ENCODE measurements around the gene CASQ2.

The CASQ2 gene

GRCh38 chr1:115729756-115730155 is 38.8 kb downstream of the CASQ2 start:
- DNase-seq (ENCODE audit: low read depth in 2 of 2): no peak

GRCh38 chr1:115728341-115728740 is 40.2 kb downstream of the CASQ2 start:
- DNase-seq (ENCODE audit: low read depth in 2 of 2): no peak

DNA sequence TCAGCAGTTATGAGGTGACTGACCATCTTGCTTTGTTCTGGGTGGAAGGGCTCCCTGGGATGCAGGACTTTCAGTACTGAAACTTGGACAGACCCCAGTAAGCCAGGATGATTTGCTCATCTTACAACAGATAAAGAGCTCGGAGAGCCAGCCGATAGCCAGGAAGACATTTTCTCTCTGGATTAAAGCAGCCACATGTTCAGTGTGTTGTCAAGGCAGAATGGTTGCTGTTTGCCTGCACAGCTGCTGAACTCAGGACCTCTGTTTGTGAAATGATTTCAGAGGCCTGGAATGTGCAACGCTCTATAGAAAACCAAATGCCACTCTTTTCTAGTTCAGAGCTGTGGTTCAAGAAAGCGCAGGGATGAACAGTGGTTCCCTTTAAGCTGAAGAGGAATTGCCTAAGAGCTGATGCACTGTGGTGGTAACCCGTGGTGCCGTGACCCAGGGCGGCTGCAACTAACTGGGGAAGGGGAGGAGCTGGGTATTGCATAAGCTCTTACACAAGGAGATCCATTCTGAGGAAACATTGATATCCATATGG is 40.7 kb downstream of the CASQ2 start:
- no peak for DNase-seq (ENCODE audit: low read depth in 2 of 2)

GRCh38 chr1:115726570-115726969 is 41.9 kb downstream of the CASQ2 start:
- no peak for DNase-seq (ENCODE audit: low read depth in 2 of 2)

- no peak for DNase-seq (ENCODE audit: low read depth in 2 of 2)
Measured at GRCh38 chr1:115726161-115726560, 42.4 kb downstream of the CASQ2 start.

DNA sequence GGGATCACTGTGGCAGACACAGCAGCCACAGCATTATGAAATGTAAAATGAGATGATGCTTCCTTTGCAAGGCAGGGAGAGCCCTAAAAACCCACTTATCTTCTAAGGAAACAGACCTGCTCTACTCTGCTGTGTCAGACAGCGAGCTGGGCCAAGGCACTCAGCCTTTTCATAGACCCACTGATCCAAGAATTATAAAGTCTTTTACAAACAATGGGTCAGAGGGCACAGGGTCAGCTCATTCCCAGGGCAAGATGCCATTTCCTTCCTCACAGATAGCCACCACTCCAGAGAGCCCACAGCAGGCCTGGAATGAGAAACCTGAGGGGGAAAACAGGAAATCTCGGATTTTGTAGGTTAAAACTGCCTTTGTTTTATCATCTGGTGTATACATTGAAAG is 42.9 kb downstream of the CASQ2 start:
- no peak for DNase-seq (ENCODE audit: low read depth in 2 of 2)

- no peak for DNase-seq (ENCODE audit: low read depth in 2 of 2)
Measured at GRCh38 chr1:115723756-115724155, 44.8 kb downstream of the CASQ2 start.

DNA sequence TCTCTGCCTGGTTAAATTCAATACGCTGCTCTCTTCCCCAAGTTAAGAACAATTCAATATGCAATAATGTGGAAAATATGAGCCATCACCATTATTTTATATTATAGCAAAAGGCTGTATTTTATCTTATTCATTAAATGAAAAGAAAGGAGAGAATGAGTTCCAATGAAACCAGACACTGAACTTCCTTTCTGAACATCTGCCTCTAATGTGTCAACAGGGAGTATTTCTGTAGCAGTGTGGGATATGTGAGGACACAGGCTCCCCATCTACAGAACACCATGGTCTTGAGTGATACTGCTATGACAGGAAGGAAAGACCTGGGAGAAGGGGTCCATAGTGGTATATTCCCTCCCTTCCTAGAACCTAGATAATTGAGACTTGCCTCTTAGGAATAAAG is 46.3 kb downstream of the CASQ2 start:
- DNase-seq (ENCODE audit: low read depth in 2 of 2): no peak

GRCh38 chr1:115719285-115719684 is 49.2 kb downstream of the CASQ2 start:
- DNase-seq (ENCODE audit: low read depth in 2 of 2): no peak

DNA sequence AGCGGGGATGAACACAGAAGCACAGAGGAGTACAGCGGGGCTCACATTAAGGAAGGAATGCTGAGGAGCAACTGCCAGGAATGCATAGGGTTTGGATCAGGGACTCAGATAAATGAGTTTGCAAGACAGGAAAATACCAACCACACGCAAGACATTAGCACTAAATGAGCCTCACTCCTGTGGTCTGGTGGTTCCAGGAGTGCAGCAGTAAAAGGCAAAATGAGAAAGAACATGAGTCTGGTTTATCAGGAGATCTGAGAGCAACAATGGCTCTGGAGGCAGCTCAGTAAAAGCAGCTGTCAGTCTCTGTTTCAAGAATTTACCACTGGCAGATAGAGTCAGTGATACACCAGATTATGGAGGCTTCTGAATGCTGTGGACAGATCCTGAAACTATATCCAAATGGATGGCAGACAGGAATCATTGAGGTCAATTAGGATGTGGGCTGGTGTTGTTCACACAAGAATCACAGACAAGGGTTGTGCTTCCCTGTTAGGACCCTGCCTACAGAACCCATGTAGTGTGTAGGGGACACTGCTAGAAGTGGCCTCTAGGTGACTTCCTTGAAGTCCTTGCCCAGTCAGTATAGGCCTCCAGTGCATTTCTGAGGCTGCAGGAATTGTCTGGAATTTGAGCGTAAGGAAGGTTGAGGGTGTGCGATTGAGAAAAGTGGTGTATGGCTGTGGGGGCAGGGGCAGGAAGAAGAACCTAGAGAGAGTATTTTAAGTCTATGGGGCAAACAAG is 50.3 kb downstream of the CASQ2 start:
- DNase-seq (ENCODE audit: low read depth in 2 of 2): no peak

GRCh38 chr1:115717541-115717940 is 51.0 kb downstream of the CASQ2 start:
- DNase-seq (ENCODE audit: low read depth in 2 of 2): no peak

- no peak for DNase-seq (ENCODE audit: low read depth in 2 of 2)
Measured at GRCh38 chr1:115714572-115715141, 53.9 kb downstream of the CASQ2 start.

DNA sequence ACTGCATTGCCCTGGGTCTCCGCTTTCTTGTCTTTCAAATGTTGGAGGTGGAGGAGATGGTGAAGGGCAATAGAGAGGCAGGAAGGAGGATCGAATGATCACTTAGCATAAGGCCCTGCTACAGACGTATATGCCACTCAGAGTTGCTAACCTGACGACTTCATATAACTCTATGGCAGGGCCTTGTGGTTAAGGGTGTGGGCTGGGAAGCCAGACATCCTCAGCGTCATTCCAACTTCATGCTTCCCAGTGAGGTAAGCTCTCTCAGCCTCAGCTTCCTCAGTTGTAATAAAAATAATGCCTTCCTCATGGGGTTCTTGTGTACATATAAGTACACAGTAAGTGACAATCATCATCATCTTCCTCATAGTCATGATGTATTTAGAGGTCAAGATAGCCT is 54.6 kb downstream of the CASQ2 start:
- no peak for DNase-seq (ENCODE audit: low read depth in 2 of 2)

DNA sequence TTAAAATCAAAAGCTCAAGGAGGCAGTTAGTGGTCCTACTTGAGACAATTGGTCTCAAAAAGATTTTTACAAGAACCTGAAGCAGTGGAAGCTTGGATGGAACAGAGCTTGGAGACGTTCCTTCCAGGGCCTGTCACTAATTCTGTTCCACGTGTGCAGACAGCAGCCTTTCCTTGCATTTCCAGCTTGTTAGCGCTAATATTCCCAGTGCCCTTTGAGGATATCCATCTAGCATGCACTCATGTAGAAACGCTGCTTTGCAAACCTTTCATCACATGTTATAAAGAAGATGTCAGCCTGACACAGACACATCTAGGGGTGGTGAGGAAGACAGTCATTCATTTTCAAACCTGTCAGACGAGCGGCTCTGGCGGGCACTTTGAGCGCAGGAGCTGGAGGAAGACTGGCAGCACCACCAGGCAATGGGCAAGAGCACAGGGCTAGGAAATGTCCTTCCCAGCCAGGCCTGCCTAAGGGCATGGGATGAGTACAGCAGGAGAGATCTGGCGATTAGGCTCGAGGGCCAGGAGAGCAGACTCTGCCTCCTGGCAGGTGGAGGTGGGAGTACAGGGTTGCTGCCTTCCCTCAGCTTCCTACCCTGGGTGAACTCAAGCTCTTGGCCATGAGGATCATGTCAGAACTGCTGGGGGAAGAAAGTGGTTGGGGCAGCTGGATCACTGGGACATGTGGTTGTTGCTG is 55.5 kb downstream of the CASQ2 start:
- no peak for DNase-seq (ENCODE audit: low read depth in 2 of 2)

- no peak for DNase-seq (ENCODE audit: low read depth in 2 of 2)
Measured at GRCh38 chr1:115710859-115711624, 57.5 kb downstream of the CASQ2 start.

- DNase-seq (ENCODE audit: low read depth in 2 of 2): no peak
Measured at GRCh38 chr1:115706587-115707425, 61.7 kb downstream of the CASQ2 start.

GRCh38 chr1:115705963-115706362 is 62.6 kb downstream of the CASQ2 start:
- no peak for DNase-seq (ENCODE audit: low read depth in 2 of 2)

GRCh38 chr1:115705085-115705951 is 63.2 kb downstream of the CASQ2 start:
- DNase-seq (ENCODE audit: low read depth in 2 of 2): no peak

- no peak for DNase-seq (ENCODE audit: low read depth in 2 of 2)
Measured at GRCh38 chr1:115702959-115703358, 65.6 kb downstream of the CASQ2 start.

DNA sequence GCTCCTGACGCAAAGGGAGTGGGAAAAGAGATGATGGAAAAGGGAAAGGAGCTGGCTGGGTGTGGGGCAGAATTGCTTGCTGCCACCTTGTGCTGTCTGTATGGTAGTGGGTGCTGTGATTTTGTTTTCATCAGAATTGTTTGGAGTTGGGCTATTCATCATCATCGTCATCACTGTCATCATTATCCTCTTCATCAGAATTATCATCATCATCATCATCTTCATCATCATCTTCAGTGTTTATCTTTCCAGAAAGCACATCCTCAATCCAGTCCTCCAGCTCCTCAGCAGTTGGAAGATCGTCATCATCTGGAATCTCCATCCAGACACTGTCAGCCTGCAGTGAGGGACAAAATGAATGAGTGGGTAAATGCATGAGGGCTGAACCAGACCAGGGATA is 67.4 kb downstream of the CASQ2 start:
- DNase-seq (ENCODE audit: low read depth in 2 of 2): no peak

Measured in stimulated activated CD8-positive, alpha-beta memory T cell treated with anti-CD3 and anti-CD28 coated beads, Interleukin-15, amount 100 ng/mL, for 4 hours (primary cell).